ENCODE measurements around the gene EEF1AKMT3. TPM values are rescaled to one million over a fixed set of nuclear protein-coding genes. Genes with fewer than 3 reads are reported as not detected.

Gene EEF1AKMT3
- total RNA-seq, 1 donor = 8.3 TPM

DNA sequence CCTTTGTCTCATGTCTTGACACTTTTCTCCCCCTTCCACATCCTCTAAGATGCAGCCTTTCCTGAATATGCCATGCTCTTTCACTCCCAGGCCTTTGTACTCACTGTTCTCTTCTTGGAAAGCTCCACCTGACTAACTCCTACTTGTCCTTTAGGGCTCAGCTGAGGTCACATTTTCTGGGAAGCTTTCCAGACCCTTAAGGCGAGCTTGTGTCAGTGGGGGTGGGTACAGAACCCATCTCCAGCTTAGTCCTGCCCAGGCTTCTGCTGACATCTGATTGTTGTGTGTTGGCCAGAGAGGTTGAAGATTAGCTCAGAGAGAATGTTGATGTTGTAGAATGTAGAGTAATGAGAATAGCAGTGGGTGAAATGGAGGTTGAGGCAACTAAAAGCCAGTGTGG is 7.3 kb downstream of the EEF1AKMT3 start:
- Histone ChIP-seq H3K4me2 (ENCODE audit: insufficient read depth, low read length) (no peak overlapping the region), H3K4me3 (ENCODE audit: insufficient read depth, low read length) (no peak overlapping the region), H3K27me3 (ENCODE audit: insufficient read depth, low read length) (no peaks in the 10 kb centered on the region), H3K4me1 (ENCODE audit: insufficient read depth, low read length) (peaks cover 11% of the 10 kb centered on the region), H3K9me3 (ENCODE audit: low read depth, low read length) (no peaks in the 10 kb centered on the region), H3K36me3 (ENCODE audit: insufficient read depth, low read length) (peaks cover 14% of the 10 kb centered on the region), H4K20me1 (ENCODE audit: insufficient read depth, low read length) (no peaks in the 10 kb centered on the region), H3K27ac (ENCODE audit: low read depth, low read length) (no peak overlapping the region), H2AFZ (ENCODE audit: low read length) (no peak overlapping the region), H3K79me2 (ENCODE audit: insufficient read depth, low read length) (peaks cover 19% of the 10 kb centered on the region)
- TF ChIP-seq, protein P1, sequence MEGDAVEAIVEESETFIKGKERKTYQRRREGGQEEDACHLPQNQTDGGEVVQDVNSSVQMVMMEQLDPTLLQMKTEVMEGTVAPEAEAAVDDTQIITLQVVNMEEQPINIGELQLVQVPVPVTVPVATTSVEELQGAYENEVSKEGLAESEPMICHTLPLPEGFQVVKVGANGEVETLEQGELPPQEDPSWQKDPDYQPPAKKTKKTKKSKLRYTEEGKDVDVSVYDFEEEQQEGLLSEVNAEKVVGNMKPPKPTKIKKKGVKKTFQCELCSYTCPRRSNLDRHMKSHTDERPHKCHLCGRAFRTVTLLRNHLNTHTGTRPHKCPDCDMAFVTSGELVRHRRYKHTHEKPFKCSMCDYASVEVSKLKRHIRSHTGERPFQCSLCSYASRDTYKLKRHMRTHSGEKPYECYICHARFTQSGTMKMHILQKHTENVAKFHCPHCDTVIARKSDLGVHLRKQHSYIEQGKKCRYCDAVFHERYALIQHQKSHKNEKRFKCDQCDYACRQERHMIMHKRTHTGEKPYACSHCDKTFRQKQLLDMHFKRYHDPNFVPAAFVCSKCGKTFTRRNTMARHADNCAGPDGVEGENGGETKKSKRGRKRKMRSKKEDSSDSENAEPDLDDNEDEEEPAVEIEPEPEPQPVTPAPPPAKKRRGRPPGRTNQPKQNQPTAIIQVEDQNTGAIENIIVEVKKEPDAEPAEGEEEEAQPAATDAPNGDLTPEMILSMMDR (IDR thresholded peaks at IDR 0.05; ENCODE audit: extremely low read depth, low read depth, low read length) = no peak
- DNase-seq (ENCODE audit: insufficient read length, low spot score, missing footprints) = no peak

DNA sequence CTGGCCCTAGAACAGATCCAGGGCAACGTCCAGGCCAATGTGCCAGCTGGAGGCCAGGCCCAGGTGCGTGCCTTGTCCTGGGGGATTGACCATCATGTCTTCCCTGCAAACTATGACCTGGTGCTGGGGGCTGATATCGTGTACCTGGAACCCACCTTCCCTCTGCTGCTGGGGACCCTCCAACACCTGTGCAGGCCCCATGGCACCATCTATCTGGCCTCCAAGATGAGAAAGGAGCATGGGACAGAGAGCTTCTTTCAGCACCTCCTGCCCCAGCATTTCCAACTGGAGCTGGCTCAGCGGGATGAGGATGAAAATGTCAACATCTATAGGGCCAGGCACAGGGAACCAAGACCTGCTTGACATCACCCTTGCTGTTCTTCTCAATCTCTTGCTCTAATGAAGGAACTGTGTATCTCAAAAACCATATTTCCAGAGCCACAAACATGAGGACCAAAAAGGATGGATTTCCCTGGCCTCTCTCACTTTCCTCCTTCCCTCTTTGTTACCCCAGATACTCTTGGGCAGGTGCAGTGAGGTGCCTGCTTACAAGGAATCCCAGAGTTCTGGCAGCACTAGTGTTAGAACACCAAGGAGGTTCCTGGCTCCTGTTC is 8.0 kb downstream of the EEF1AKMT3 start:
- Histone ChIP-seq H3K4me1 (ENCODE audit: insufficient read depth, low read length) (peaks cover 11% of the 10 kb centered on the region), H3K4me2 (ENCODE audit: insufficient read depth, low read length) (no peak overlapping the region), H3K36me3 (ENCODE audit: insufficient read depth, low read length) (peaks cover 18% of the 10 kb centered on the region), H3K4me3 (ENCODE audit: insufficient read depth, low read length) (no peak overlapping the region), H3K27me3 (ENCODE audit: insufficient read depth, low read length) (no peaks in the 10 kb centered on the region), H3K9me3 (ENCODE audit: low read depth, low read length) (no peaks in the 10 kb centered on the region), H3K79me2 (ENCODE audit: insufficient read depth, low read length) (peaks cover 21% of the 10 kb centered on the region), H3K27ac (ENCODE audit: low read depth, low read length) (no peak overlapping the region), H2AFZ (ENCODE audit: low read length) (no peak overlapping the region), H4K20me1 (ENCODE audit: insufficient read depth, low read length) (no peaks in the 10 kb centered on the region)
- TF ChIP-seq, protein P1 (IDR thresholded peaks at IDR 0.05; ENCODE audit: extremely low read depth, low read depth, low read length) = no peak
- no peak for DNase-seq (ENCODE audit: insufficient read length, low spot score, missing footprints)

DNA sequence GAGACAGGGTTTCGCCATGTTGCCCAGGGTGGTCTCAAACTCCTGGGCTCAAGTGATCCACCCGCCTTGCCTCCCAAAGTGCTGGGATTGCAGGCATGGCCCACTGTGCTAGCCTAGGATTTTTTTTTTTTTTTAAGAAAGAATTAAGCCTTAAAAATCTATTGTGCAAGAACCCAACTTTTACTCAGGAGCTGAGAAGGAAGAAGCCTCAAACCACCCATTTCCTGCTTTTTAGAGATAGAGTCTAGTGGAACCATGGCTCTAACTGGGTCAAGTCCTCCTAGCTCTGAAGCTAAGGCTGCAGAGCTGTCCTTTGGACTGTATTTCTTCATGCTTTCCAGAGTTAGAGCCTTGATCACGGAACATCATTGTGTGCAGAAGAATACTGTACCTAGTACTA is 8.8 kb downstream of the EEF1AKMT3 start:
- no peaks in the 10 kb centered on the region for H4K20me1 ChIP-seq (ENCODE audit: insufficient read depth, low read length)
- no peak overlapping the region for H3K27ac ChIP-seq (ENCODE audit: low read depth, low read length)
- no peak overlapping the region for H3K4me3 ChIP-seq (ENCODE audit: insufficient read depth, low read length)
- H3K9me3 ChIP-seq (ENCODE audit: low read depth, low read length) = no peaks in the 10 kb centered on the region
- TF ChIP-seq, protein P1 (IDR thresholded peaks at IDR 0.05; ENCODE audit: extremely low read depth, low read depth, low read length) = no peak
- no peaks in the 10 kb centered on the region for H3K27me3 ChIP-seq (ENCODE audit: insufficient read depth, low read length)
- no peak overlapping the region for H2AFZ ChIP-seq (ENCODE audit: low read length)
- H3K4me1 ChIP-seq (ENCODE audit: insufficient read depth, low read length) = peaks cover 11% of the 10 kb centered on the region
- DNase-seq (ENCODE audit: insufficient read length, low spot score, missing footprints) = no peak
- H3K36me3 ChIP-seq (ENCODE audit: insufficient read depth, low read length) = peaks cover 27% of the 10 kb centered on the region
- peaks cover 24% of the 10 kb centered on the region for H3K79me2 ChIP-seq (ENCODE audit: insufficient read depth, low read length)
- H3K4me2 ChIP-seq (ENCODE audit: insufficient read depth, low read length) = no peak overlapping the region

DNA sequence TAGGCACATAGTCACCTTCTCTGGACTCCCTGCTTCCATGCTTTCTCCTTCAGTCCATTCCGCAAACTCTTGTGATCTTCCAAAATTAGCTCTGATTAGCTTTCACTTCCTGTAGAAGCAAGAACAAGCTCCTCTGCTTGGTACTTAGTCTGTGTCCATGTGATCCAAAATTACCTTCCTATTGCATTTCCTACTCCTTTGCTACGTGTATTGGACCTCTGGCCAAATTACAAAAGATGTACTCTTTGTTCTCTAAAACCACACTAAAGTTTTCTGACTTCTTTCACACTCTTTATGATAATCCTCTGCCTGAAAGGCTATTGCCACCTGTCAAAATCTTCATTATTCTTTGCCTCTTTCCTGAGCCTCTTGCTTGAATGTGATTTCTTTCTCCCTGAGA is 9.4 kb downstream of the EEF1AKMT3 start:
- Histone ChIP-seq H3K36me3 (ENCODE audit: insufficient read depth, low read length) (peaks cover 32% of the 10 kb centered on the region), H3K4me3 (ENCODE audit: insufficient read depth, low read length) (no peak overlapping the region)
- TF ChIP-seq, protein P1 (IDR thresholded peaks at IDR 0.05; ENCODE audit: extremely low read depth, low read depth, low read length) = no peak

More for the DNA sequence above, 9.4 kb downstream of the EEF1AKMT3 start:
- Histone ChIP-seq H4K20me1 (ENCODE audit: insufficient read depth, low read length) (no peaks in the 10 kb centered on the region), H3K27me3 (ENCODE audit: insufficient read depth, low read length) (no peaks in the 10 kb centered on the region), H3K4me2 (ENCODE audit: insufficient read depth, low read length) (no peak overlapping the region), H2AFZ (ENCODE audit: low read length) (no peak overlapping the region), H3K79me2 (ENCODE audit: insufficient read depth, low read length) (peaks cover 24% of the 10 kb centered on the region), H3K4me1 (ENCODE audit: insufficient read depth, low read length) (peaks cover 11% of the 10 kb centered on the region), H3K27ac (ENCODE audit: low read depth, low read length) (no peak overlapping the region), H3K9me3 (ENCODE audit: low read depth, low read length) (no peaks in the 10 kb centered on the region)
- DNase-seq (ENCODE audit: insufficient read length, low spot score, missing footprints) = no peak
